ENCODE data around the gene ZSWIM2. TPM values are rescaled to one million over a fixed set of nuclear protein-coding genes. Genes with fewer than 3 reads are reported as not detected.
"Not testable (repeated sequence)": the region's sequence is repeated elsewhere in the genome, so short reads cannot be mapped to it uniquely, and the experiment has no call there.

ZSWIM2 gene
- total RNA-seq, 1 experiment from 2014 or later: not detected

DNA sequence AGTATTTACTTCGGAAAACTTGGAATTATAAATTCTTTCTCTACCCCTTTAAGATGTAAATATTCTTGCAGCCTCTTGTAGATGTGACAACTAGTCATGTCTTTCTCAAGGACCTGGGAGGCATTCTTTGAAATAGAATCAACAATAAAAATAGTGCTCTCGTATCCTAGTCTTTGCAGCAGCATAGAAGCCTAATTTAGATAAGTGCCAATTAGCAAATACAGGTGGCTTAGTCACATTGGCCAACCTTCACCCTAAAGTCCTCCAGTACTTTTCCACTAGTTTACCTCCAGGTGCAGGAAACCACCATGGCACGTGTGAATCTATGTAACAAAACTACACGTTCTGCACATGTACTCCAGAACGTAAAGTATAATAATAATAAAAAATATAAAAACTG lies 3.5 kb upstream of the ZSWIM2 start:
- DNase-seq (ENCODE audit: low read depth): no peak

DNA sequence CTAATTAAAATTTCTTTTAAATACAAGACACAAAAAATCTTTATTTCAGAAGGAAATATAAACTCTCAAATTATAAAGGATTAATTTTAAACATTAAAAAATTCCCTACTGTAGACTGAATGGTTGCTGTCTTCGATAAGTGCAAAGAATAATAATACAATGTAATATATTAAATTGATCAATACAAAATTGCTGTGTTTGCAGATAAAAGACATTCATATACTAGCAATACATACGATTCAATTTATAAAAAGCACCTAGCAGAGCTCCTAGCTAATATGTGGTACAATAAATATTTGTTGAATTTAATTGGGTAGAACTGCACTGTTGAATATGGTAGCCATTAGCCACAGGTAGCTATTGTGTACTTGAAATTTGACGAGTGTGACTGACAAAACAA lies 6.6 kb downstream of the ZSWIM2 start:
- no peak for DNase-seq (ENCODE audit: low read depth)

DNA sequence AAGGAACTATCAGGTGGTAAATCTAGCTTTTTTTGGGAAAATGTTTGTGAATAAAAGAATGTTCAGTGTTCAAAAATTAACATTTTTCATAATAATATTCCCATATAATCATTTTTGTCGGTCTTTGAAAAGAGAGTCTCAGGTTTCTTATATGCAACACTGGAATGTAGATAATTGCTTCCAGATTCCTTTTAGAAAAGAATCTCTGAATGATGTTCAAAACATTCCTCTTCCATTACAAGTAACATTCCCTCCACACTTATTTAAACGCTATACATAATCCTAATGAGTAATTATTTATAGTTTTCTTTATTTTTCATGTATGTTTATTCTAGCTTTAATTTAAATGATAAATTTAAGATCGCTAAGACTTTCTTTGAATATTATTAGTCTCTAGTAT lies 7.0 kb downstream of the ZSWIM2 start:
- DNase-seq (ENCODE audit: low read depth): no peak

DNA sequence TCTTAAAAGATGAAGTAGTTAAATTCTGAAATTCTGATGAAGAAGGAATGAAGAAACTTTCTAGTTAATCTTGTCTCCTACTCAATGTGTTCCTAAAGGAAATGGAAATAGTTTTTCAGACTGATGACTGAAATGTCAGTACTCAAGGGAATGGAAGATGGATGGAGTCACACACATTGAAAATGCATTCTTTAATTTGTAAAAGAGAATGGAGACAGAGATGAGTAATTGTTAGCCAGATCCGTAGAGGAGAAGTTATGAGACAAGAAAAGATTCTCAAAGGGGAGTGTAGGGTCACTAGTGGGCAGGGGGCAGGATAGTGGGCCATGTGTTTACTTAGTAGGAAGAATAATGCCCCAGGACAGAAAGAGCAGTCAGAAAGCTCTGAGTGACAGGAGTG lies 13.3 kb downstream of the ZSWIM2 start:
- DNase-seq (ENCODE audit: low read depth): no peak

DNA sequence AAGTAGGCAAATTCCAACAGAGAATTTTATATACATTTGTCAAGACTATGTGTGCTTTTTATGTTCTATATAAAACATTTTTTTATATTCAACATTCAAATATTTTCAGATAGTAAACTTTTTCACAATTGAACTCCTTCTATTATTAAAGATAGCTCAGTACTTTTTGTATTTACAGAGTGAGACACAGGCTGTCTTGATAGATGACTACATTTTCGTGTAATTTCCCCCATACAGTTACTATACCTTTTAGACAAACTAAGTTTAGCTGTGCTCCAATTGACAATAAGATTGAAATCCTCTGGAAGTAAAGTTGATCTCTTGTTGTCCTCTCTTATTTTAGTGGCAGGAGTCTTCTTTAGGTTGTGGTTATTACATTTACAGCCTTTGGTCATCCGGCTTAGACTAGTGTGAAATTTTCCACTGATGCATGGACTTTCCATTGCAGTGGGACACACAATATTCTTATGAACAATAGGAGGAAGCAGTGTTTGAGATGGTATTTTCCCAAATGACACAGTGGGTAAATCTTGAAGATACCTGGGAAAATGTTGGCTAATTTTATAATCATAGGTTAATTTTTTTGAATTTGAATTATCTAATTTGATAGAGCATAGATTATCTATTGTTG lies 21.0 kb downstream of the ZSWIM2 start:
- DNase-seq (ENCODE audit: low read depth): no peak

DNA sequence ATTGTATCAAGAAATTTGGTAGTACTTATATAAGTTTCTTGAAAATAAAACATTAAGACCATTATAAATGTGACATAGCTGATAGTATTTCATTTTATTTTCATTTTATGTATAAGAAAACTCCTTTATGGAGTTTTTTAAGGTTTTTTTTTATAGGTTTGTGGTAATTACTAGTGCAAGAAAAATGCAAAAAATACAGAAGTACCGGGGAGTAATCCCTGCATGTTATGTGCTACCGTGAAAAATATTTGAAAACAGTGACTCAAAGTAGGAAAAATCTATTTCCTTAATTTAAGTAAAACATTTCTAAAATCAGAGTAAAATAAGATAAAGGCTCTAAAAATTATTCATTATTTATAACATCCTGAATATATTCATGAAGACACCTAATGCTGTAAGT lies 21.6 kb downstream of the ZSWIM2 start:
- DNase-seq (ENCODE audit: low read depth): no peak

DNA sequence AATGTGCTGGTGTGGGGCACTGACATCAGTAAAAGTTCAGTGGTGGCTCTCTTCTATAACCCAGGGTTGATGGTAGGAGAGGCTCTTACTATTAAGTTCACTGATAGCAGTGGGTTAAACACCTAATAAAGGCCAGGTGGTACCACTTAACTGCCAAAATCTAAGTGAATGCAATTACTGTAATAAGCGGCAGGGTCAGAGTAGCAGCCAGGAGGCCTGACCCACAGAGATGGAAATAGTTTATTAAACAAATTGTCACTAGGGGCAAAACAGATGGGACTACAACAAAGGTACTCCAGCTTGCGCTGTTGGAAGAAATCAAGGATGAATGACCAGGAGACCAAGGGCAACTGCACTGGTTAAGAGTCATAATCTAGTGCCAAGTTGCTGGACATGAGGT lies 26.6 kb downstream of the ZSWIM2 start:
- DNase-seq (ENCODE audit: low read depth): no peak

DNA sequence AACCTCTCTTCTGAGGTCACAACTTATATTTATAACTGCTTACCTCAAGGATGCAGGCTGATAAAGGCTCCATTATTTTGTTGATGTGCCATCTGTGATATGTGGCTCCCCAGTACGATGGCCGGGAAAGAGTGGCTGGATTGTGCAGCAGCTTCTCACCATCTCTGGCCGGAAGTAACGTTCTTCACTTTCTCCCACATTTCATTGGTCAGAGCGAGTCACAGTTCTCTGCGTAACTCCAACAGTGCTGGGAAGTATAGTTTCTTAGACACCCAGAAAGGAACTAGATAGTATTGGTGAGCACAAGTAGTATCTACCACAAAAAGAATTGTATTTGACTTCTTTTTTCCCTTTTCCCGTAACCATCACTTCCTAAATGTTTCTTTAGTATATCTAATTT lies 28.7 kb downstream of the ZSWIM2 start:
- peak; percentile 17 for DNase-seq (ENCODE audit: low read depth)

DNA sequence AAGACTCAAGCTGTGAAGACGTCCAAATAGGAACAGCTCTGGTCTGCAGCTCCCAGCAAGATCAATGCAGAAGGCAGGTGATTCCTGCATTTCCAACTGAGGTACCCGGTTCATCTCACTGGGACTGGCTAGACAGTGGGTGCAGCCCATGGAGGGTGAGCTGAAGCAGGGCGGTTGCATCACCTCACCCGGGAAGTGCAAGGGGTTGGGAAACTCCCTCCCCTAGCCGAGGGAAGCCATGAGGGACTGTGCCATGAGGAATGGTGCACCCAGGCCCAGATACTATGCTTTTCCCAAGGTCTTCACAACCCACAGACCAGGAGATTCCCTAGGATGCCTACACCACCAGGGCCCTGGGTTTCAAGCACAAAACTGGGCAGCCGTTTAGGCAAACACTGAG lies 37.2 kb downstream of the ZSWIM2 start:
- not testable (repeated sequence) for DNase-seq (ENCODE audit: low read depth)

DNA sequence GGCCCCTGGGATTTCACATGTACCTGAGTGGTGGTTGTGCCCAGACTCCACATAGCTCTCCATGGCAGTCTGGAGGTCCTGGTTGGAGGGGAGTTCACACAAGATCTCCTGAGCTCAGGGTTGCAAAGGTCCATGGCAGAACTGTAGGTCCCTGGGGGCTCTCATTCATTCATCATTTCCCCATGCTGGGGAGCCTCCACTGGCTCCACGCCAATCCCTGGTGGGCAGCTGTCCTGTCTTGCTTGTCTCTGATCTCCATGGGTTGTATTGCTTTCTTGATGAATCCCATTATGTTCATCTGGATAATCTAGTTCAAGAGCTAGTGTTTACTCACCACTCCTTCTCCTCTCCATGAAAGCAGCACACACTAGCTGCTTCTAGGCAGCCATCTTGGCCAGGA lies 42.4 kb downstream of the ZSWIM2 start:
- no peak for DNase-seq (ENCODE audit: low read depth)

DNA sequence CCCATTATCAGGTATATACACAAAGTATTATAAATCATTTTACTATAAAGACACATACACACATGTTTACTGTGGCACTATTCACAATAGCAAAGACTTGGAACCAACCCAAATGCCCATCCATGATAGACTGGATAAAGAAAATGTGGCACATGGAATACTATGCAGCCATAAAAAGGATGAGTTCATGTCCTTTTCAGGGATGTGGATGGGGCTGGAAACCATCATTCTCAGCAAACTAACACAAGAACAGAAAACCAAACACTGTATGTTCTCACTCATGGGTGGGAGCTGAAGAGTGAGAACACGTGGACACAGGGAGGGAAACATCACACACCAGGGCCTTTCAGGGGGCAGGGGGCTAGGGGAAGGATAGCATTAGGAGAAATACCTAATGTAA lies 50.4 kb downstream of the ZSWIM2 start:
- not testable (repeated sequence) for DNase-seq (ENCODE audit: low read depth)

DNA sequence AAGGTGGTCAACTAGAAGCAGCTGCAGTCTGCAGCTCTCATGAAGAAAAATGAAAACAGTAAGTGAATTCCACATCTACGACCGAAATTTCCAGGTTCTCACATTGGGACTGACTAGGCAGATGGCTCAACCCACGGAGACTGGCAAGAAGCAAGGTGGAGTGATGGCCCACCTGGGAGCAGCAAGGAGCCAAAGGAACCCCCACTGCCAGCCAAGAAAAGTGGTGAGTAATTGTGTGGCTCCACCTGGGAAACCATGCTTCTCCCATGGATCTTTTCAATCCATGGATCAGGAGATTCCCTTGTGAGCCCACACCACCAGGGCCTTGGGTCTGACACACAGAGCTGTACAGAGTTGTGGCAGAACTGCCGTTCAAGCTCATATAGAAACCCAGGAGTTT lies 64.0 kb downstream of the ZSWIM2 start:
- DNase-seq (ENCODE audit: low read depth): no peak

DNA sequence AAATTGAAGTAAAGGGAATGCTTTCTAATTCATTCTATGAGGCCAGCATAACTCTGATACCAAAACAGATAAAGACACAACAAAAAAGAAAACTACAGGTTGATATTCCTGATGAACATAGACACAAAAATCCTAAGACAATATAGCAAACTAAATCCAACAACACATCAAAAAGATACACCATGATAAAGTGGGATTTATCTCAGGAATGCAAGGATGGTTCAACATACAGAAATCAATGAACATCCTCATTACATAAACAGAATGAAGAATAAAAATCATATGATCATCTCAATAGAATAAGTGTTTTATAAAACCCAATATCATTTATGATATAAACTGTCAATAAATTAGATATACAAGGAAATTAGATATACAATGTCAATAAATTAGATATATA lies 65.7 kb downstream of the ZSWIM2 start:
- no peak for DNase-seq (ENCODE audit: low read depth)

DNA sequence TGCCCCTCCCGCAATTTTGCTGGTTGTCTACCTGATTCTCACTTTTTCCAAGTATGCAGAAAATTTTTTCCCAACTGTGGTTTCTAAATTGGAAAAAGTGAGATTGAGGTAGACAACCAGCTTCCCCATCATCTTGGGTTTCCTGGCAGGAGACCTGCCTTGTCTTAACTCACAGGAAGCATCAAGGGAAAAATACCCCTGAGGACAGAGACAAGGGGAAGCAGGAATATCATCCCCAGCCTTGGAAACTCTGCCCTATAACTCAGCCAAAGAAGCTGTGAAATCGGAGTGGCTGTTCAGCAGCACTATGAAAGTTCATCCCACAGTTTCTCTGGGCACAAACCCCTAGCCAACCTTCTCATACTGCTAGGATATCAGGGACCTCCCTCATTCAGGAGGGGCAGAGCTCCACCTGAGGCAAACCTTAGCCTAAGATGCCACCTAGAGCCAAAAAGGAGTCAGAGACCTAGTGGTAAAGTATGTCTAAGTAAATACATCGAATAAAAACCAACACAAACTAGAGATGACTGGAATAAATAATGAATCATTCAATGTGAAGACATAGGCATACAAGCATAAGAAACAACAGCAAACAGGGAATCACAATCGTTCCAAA lies 68.2 kb downstream of the ZSWIM2 start:
- DNase-seq (ENCODE audit: low read depth): peak; percentile 54

Other genes with a start within 250 kb of the ZSWIM2 start
- gene FAM171B, start 155.1 kb downstream of the ZSWIM2 start, total RNA-seq (2014; rRNA removed; shearing (Covaris generic)): 6.9 and 8.5 TPM in 2 replicates

Measured in HT1080 (cell line).